SJCRH30 (cell line): ENCODE results near the gene VAV1. TPM values are rescaled to one million over a fixed set of nuclear protein-coding genes. Genes with fewer than 3 reads are reported as not detected.
"Not testable (repeated sequence)": the region's sequence is repeated elsewhere in the genome, so short reads cannot be mapped to it uniquely, and the experiment has no call there.

Experiments
- DNase-seq, 2 experiments: peaks; one replicate each; pipeline ENCODE4 v3.0.0-alpha.2; 2015 to 2020
- H3K27ac ChIP-seq: fragments of 250-450 bp; sonication (Bioruptor Pico); 2 replicates; pipeline ENCODE4 v1.5.1; 2020; ENCODE audit warnings: mild to moderate bottlenecking, moderate library complexity
- H3K27me3 ChIP-seq: fragments of 250-450 bp; sonication (Bioruptor Pico); 2 replicates; pipeline ENCODE4 v1.5.1; 2020; ENCODE audit warnings: mild to moderate bottlenecking, moderate library complexity
- H3K36me3 ChIP-seq: fragments of 250-450 bp; sonication (Bioruptor Pico); 2 replicates; pipeline ENCODE4 v1.5.1; 2020; ENCODE audit warnings: mild to moderate bottlenecking, moderate library complexity
- H3K4me1 ChIP-seq: fragments of 250-450 bp; sonication (Bioruptor Pico); 2 replicates; pipeline ENCODE4 v1.5.1; 2020; ENCODE audit warnings: mild to moderate bottlenecking, moderate library complexity
- H3K4me3 ChIP-seq: fragments of 250-450 bp; sonication (Bioruptor Pico); 2 replicates; pipeline ENCODE4 v1.5.1; 2020; ENCODE audit warnings: mild to moderate bottlenecking, moderate library complexity
- H3K9me3 ChIP-seq: fragments of 250-450 bp; sonication (Bioruptor Pico); replicated peaks from 2 replicates; pipeline ENCODE4 v1.5.1; 2020; ENCODE audit warnings: mild to moderate bottlenecking, moderate library complexity
- total RNA-seq: library from RNA; depleted of rRNA; stranded (reverse); fragments of >200 nt; shearing (Covaris generic); gene quantifications from 2 replicates; pipeline ENCODE4 v1.2.3, GENCODE V29; 2014

The VAV1 gene
- total RNA-seq, 1 experiment from 2014 or later, result not detected

- H3K27me3 ChIP-seq, result no peaks in the 10 kb centered on the region
- no peaks in the 10 kb centered on the region for H3K9me3 ChIP-seq
- no peak overlapping the region for H3K27ac ChIP-seq
- H3K4me1 ChIP-seq, result no peaks in the 10 kb centered on the region
- DNase-seq, result no peak
- H3K4me3 ChIP-seq, result no peak overlapping the region
- no peaks in the 10 kb centered on the region for H3K36me3 ChIP-seq
Measured at GRCh38 chr19:6847828-6848200, 75.3 kb downstream of the VAV1 start.

GRCh38 chr19:6848986-6849385 lies 76.5 kb downstream of the VAV1 start:
- H3K4me3 ChIP-seq, result no peak overlapping the region
- H3K27ac ChIP-seq, result no peak overlapping the region
- no peaks in the 10 kb centered on the region for H3K4me1 ChIP-seq
- no peaks in the 10 kb centered on the region for H3K36me3 ChIP-seq
- no peak for DNase-seq
- H3K27me3 ChIP-seq, result no peaks in the 10 kb centered on the region
- no peaks in the 10 kb centered on the region for H3K9me3 ChIP-seq

DNA sequence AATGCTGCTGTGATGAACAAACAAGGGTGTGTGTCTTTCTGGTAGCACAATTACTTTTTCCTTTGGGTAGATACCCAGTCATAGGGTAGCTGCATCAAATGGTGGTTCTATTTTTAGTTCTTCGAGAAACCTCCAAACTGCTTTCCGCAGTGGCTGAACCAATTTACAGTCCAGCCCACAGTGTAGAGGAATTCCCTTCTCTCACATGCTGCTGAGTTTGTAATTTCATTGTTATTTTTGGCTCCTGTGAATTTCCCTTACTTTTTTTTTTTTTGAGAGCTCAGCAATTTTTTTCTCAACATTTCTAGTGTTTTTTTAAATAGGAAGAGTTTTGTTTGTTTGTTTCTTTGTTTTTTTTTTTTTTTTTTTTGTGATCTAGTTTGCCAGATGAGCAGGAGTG lies 77.4 kb downstream of the VAV1 start:
- Histone ChIP-seq H3K27me3 (no peaks in the 10 kb centered on the region), H3K9me3 (no peaks in the 10 kb centered on the region), H3K27ac (no peak overlapping the region), H3K4me3 (no peak overlapping the region), H3K36me3 (no peaks in the 10 kb centered on the region), H3K4me1 (no peaks in the 10 kb centered on the region)
- no peak for DNase-seq

DNA sequence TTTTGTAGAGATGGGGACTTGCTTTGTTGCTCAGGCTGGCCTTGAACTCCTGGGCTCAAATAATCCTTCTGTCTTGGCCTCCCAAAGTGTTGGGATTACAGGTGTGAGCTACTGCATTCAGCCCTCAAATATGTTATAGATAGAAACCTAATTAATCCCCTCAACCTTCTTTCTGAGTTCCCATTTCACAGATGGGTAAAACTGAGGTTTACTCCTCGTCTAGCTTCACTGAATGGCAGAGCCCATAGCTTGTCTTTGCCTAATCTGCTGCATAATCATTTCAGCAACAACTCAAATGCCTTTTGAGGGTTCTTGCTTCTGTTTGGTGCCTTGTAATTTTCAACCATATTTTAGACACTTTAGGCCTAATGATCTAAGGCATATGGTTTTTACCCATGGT lies 78.9 kb downstream of the VAV1 start:
- Histone ChIP-seq H3K36me3 (no peaks in the 10 kb centered on the region), H3K9me3 (no peaks in the 10 kb centered on the region), H3K4me1 (no peaks in the 10 kb centered on the region), H3K27me3 (no peaks in the 10 kb centered on the region), H3K4me3 (no peak overlapping the region), H3K27ac (no peak overlapping the region)
- DNase-seq, result no peak

- no peaks in the 10 kb centered on the region for H3K9me3 ChIP-seq
- DNase-seq, result no peak
- H3K27ac ChIP-seq, result no peak overlapping the region
- no peak overlapping the region for H3K4me3 ChIP-seq
- H3K36me3 ChIP-seq, result no peaks in the 10 kb centered on the region
- no peaks in the 10 kb centered on the region for H3K4me1 ChIP-seq
- H3K27me3 ChIP-seq, result no peaks in the 10 kb centered on the region
Measured at GRCh38 chr19:6852001-6852400, 79.5 kb downstream of the VAV1 start.

DNA sequence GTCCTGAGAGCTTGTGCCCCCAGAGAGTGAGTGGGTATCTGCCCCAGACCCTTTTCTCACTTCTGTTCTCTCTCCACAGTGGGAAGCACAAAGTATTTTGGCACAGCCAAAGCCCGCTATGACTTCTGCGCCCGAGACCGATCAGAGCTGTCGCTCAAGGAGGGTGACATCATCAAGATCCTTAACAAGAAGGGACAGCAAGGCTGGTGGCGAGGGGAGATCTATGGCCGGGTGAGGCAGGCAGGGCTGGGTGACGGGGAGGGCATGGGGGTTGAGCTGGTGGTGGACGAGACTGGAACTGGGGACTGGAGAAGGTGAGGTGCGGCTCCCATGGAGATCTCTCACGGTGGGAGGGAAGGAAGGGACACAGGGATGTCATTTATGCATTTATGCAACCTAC lies 81.4 kb downstream of the VAV1 start:
- no peaks in the 10 kb centered on the region for H3K4me1 ChIP-seq
- H3K27ac ChIP-seq, result no peak overlapping the region
- H3K36me3 ChIP-seq, result no peaks in the 10 kb centered on the region
- no peaks in the 10 kb centered on the region for H3K27me3 ChIP-seq
- no peak for DNase-seq
- H3K9me3 ChIP-seq, result no peaks in the 10 kb centered on the region
- no peak overlapping the region for H3K4me3 ChIP-seq

DNA sequence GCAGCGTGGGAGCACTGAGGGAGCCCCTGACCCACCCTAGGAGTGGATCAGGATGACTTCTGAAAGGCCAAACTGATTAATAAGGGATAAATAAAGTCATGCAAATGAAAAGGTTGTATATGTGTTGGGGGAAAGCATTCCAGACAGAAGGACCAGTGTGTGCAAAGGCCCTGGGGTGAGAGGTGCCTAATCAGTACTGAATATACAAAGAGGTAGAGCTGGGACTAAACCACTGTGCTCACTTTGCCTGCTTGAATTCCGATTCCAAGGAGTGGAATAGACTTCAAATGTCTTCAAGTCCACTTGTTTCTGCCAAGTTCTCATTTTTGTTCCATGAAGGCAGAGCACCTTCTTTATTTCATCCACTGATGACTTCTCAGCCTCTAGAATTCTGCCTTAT lies 82.2 kb downstream of the VAV1 start:
- Histone ChIP-seq H3K36me3 (no peaks in the 10 kb centered on the region), H3K9me3 (no peaks in the 10 kb centered on the region)

GRCh38 chr19:6856749-6857372 lies 84.4 kb downstream of the VAV1 start:
- no peaks in the 10 kb centered on the region for H3K36me3 ChIP-seq

More for the DNA sequence above, 82.2 kb downstream of the VAV1 start:
- Histone ChIP-seq H3K4me1 (no peaks in the 10 kb centered on the region), H3K4me3 (no peak overlapping the region), H3K27me3 (no peaks in the 10 kb centered on the region), H3K27ac (no peak overlapping the region)
- no peak for DNase-seq

DNA sequence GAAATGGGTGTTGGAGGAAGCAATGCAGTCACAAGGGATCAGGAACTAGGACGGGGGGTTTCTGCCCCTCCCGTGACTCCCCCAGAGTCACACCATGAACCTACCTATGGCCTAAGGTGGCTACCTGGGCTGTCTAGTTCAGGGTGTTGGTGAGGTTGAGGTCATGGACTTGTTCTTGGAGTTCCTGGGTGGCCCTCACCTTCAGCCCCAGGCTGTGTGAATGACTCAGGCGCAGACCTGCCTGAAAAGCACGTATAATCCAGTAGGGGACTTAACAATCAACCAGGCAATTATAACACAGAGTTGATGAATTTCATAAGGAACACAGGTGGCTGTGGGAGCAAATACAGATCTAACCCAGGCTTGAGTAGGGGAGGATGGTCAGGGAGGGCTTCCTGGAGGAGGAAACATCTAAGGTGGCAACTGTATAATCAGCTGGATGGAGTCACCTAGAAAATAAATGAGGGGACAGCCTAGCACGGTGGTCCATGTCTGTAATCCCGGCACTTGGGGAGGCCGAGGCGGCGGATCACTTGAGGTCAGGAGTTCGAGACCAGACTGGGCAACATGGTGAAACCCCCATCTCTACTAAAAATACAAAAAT lies 89.3 kb downstream of the VAV1 start:
- H3K4me3 ChIP-seq, result no peak overlapping the region
- H3K27me3 ChIP-seq, result no peaks in the 10 kb centered on the region
- DNase-seq, result no peak
- no peaks in the 10 kb centered on the region for H3K9me3 ChIP-seq
- H3K4me1 ChIP-seq, result no peaks in the 10 kb centered on the region
- no peak overlapping the region for H3K27ac ChIP-seq
- H3K36me3 ChIP-seq, result no peaks in the 10 kb centered on the region

More at GRCh38 chr19:6856749-6857372, 84.4 kb downstream of the VAV1 start:
- no peaks in the 10 kb centered on the region for H3K9me3 ChIP-seq
- H3K4me3 ChIP-seq, result no peak overlapping the region
- H3K27ac ChIP-seq, result no peak overlapping the region
- H3K27me3 ChIP-seq, result no peaks in the 10 kb centered on the region
- DNase-seq, result no peak
- H3K4me1 ChIP-seq, result no peaks in the 10 kb centered on the region

DNA sequence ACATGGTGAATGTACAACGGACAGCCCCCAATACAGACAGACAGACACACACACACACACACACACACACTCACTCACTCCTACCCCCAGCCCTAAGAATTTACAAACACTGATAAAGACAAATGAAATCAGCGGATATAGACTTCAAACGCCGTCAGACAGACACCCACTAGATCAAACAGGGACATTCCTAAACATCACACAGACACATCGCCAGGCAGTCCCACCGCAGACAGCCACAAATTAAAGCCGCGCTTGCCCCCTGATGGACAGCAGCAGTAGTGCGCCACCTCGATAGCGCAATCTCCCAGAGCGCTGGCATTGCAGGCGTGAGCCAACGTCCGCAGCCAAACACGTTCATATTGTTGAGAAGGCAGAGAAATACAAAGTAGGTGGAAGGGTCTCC lies 90.2 kb downstream of the VAV1 start:
- Histone ChIP-seq H3K9me3 (no peaks in the 10 kb centered on the region), H3K4me3 (no peak overlapping the region), H3K4me1 (no peaks in the 10 kb centered on the region), H3K27me3 (no peaks in the 10 kb centered on the region), H3K27ac (no peak overlapping the region), H3K36me3 (no peaks in the 10 kb centered on the region)
- peak; percentile 36 to 53 for DNase-seq

- no peaks in the 10 kb centered on the region for H3K4me1 ChIP-seq
- H3K36me3 ChIP-seq, result no peaks in the 10 kb centered on the region
- no peak for DNase-seq
- H3K27me3 ChIP-seq, result no peaks in the 10 kb centered on the region
- H3K27ac ChIP-seq, result no peak overlapping the region
- H3K9me3 ChIP-seq, result no peaks in the 10 kb centered on the region
- no peak overlapping the region for H3K4me3 ChIP-seq
Measured at GRCh38 chr19:6864325-6864940, 91.9 kb downstream of the VAV1 start.

DNA sequence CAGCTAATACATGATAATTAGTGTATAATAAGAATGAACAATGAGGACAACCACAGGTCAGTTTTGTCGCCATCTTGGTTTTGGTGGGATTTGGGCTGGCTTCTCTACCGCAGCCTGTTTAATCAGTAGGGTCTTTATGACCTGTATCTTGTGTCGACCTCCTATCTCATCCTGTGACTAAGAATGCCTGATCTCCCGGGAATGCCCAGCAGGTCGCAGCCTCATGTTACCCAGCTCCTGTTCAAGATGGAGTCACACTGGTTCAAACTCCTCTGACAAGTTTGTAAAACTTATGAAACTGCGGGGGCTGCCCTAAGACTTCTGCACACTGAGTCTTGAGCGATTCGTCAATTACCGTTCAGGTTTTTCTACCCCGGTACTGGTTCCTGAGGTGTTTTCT lies 93.3 kb downstream of the VAV1 start:
- DNase-seq, result no peak
- H3K9me3 ChIP-seq, result no peaks in the 10 kb centered on the region
- H3K36me3 ChIP-seq, result no peaks in the 10 kb centered on the region
- no peak overlapping the region for H3K4me3 ChIP-seq
- H3K27ac ChIP-seq, result no peak overlapping the region
- no peaks in the 10 kb centered on the region for H3K27me3 ChIP-seq
- no peaks in the 10 kb centered on the region for H3K4me1 ChIP-seq

DNA sequence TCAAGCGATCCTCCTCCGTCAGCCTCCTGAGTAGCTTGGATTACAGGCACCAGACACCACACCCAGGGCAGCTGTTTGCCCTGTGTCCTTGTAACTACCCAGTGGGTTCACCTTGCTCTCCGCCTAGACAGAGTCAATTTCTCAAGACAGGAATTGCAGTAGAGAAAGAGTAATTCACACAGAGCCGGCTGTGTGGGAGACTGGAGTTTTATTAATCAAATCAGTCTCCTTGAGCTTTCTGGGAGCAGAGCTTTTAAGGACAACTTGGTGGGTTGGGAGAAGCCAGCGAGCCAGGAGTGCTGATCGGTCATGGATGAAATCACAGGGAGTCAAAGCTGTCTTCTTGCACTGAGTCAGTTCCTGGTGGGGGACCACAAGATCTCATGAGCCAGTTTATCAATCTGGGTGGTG lies 94.2 kb downstream of the VAV1 start:
- Histone ChIP-seq H3K4me1 (no peaks in the 10 kb centered on the region), H3K27me3 (no peaks in the 10 kb centered on the region), H3K27ac (no peak overlapping the region), H3K36me3 (no peaks in the 10 kb centered on the region), H3K4me3 (no peak overlapping the region), H3K9me3 (no peaks in the 10 kb centered on the region)
- no peak for DNase-seq

DNA sequence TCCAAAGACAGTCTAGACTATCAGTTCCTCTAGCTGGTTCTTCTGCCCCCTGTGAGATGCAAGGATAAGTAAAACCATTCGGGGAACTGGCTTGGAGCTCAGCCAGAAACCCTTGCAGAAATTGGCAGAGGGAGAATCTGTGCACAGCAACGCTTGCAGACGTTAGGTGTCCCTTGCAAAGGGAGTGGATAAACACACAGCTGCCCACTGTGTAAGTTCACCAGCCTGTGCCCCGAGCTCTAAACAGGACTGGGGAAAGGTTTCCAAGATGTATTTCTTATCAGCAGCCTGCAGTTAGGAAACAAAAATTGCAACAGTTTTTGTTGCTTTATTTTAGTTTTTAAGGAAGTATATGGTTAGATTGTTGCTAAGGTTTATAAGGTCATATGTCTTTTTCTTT lies 95.8 kb downstream of the VAV1 start:
- Histone ChIP-seq H3K27ac (no peak overlapping the region), H3K9me3 (no peaks in the 10 kb centered on the region), H3K4me3 (no peak overlapping the region), H3K27me3 (no peaks in the 10 kb centered on the region), H3K4me1 (no peaks in the 10 kb centered on the region), H3K36me3 (no peaks in the 10 kb centered on the region)
- no peak for DNase-seq

- H3K27me3 ChIP-seq, DNase-seq, H3K9me3 ChIP-seq, H3K27ac ChIP-seq, H3K36me3 ChIP-seq, H3K4me1 ChIP-seq, H3K4me3 ChIP-seq: not testable (repeated sequence)
Measured at GRCh38 chr19:6869151-6869882, 96.8 kb downstream of the VAV1 start.
